Measurements from ENCODE around the gene TKFC. TPM values are rescaled to one million over a fixed set of nuclear protein-coding genes. Genes with fewer than 3 reads are reported as not detected.

TKFC gene
- total and polyA plus RNA-seq, 9 of the 15 experiments (the other 6 are each of a cell fraction or from before 2014, with no cell fraction given): 2.0 to 61.7 (median 28.5) TPM

DNA sequence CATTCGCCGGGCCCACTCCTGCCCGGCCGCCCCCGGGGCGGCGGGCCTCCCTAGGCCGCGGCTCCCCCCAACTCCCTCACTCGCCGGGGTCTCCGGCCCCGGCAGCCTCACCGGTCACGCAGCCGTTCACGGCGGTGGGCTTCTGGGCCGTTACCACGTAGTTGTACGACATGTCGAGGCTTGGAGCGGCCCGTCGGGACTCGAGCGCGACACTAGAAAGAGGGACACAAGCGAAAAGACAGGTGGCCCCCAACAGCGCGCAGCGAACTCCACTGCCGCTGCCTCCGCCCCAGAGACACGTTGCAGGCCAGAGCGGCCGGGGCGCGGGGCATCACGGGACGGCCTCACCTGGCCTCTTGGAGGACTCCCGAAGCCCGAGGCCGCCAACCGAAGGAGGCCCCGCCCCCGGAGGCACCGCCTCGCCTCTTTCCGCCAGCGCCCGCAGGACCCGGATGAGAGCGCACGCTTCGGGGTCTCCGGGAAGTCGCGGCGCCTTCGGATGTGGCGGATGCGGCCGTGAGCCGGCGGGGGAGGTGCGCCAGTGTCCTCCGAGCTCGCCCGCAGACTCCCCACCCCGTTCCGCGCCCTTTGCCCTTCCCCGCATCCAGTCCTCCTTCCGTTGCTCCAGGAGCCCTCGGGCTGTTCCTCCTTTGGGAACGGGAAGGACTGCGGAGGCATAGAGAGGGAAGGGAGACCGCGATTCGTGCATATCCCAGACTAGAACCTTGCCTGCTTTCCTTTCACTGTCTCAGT, at the start of gene TKFC, which contains the start of gene DDB1 (continued):
- TF ChIP-seq CBX8 (IDR thresholded peaks at IDR 0.05; ENCODE audit: borderline replicate concordance, extremely low read depth, low read depth, low read length, poor library complexity, severe bottlenecking): no peak
- peak in 1 of 2 experiments; percentile 55; a peak in 1 of 4 replicates for TF ChIP-seq TEAD1 (CRISPR knock-in tag; IDR thresholded peaks at IDR 0.05)
- no peak for TF ChIP-seq ZNF551 (CRISPR knock-in tag; IDR thresholded peaks at IDR 0.05)
- TF ChIP-seq RB1 (IDR thresholded peaks at IDR 0.05; ENCODE audit: low read depth): peak; percentile 76
- TF ChIP-seq, protein P1, sequence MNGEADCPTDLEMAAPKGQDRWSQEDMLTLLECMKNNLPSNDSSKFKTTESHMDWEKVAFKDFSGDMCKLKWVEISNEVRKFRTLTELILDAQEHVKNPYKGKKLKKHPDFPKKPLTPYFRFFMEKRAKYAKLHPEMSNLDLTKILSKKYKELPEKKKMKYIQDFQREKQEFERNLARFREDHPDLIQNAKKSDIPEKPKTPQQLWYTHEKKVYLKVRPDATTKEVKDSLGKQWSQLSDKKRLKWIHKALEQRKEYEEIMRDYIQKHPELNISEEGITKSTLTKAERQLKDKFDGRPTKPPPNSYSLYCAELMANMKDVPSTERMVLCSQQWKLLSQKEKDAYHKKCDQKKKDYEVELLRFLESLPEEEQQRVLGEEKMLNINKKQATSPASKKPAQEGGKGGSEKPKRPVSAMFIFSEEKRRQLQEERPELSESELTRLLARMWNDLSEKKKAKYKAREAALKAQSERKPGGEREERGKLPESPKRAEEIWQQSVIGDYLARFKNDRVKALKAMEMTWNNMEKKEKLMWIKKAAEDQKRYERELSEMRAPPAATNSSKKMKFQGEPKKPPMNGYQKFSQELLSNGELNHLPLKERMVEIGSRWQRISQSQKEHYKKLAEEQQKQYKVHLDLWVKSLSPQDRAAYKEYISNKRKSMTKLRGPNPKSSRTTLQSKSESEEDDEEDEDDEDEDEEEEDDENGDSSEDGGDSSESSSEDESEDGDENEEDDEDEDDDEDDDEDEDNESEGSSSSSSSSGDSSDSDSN (IDR thresholded peaks at IDR 0.05; ENCODE audit: borderline replicate concordance in 1 of 2, low read depth in 2 of 2, low read length in 2 of 2): 0 out of 4 replicates have a peak, but pooled peaks of 1 of the 2 experiments have one; percentile 10
- peak; percentile 35; the same call in 1 of the 2 replicates for TF ChIP-seq LARP7 (IDR thresholded peaks at IDR 0.05)
- no peak for TF ChIP-seq ELK1 (CRISPR knock-in tag; IDR thresholded peaks at IDR 0.05)
- TF ChIP-seq ZFP36 (IDR thresholded peaks at IDR 0.05; ENCODE audit: low read depth, low read length, partially characterized antibody): no peak
- TF ChIP-seq GATA2 (CRISPR knock-in tag; IDR thresholded peaks at IDR 0.05): no peak
- TF ChIP-seq PREB (CRISPR knock-in tag; IDR thresholded peaks at IDR 0.05): no peak
- TF ChIP-seq XRCC5 (IDR thresholded peaks at IDR 0.05; ENCODE audit: low read depth, low read length): no peak
- no peak for TF ChIP-seq ZNF274 (IDR thresholded peaks at IDR 0.05; ENCODE audit: borderline replicate concordance, low read depth, low read length)
- peak; percentile 91 for TF ChIP-seq RBM22 (IDR thresholded peaks at IDR 0.05; ENCODE audit: low read depth, low read length, poor library complexity, severe bottlenecking)
- no peak for TF ChIP-seq SMARCC2 (IDR thresholded peaks at IDR 0.05; ENCODE audit: low read depth)
- TF ChIP-seq KDM4B (IDR thresholded peaks at IDR 0.05; ENCODE audit: borderline replicate concordance in 2 of 2, low read depth in 1 of 2): peak in 1 of 2 experiments; percentile 55; a peak in 1 of 4 replicates
- no peak for TF ChIP-seq ZFPM2 (CRISPR knock-in tag; IDR thresholded peaks at IDR 0.05)
- TF ChIP-seq SFPQ (IDR thresholded peaks at IDR 0.05; ENCODE audit: low read depth, low read length): no peak
- TF ChIP-seq PURB (CRISPR knock-in tag; IDR thresholded peaks at IDR 0.05; ENCODE audit: low read depth): no peak
- TF ChIP-seq NCOA1 (IDR thresholded peaks at IDR 0.05; ENCODE audit: low read depth): no peak
- TF ChIP-seq OTX1 (CRISPR knock-in tag; IDR thresholded peaks at IDR 0.05): no peak
- TF ChIP-seq FOS (IDR thresholded peaks at IDR 0.05; ENCODE audit: extremely low read depth, insufficient read length): no peak

Measured in K562 (cell line).